OCI-LY3 (cell line): ENCODE results near the gene CYP27A1.

Source experiments
- H2AFZ ChIP-seq: fragments of 200-600, 300-600 bp; shearing (Covaris generic); 2 replicates; pipeline ENCODE4 v1.6.0; 2014; ENCODE audit warnings: antibody characterized with exemption, low read depth, low read length
- H3K27ac ChIP-seq: fragments of 200-600, 300-600 bp; sonication (generic); 2 replicates; pipeline ENCODE4 v1.5.1; 2014; ENCODE audit warnings: mild to moderate bottlenecking, low read length, moderate library complexity, mixed read lengths
- H3K27me3 ChIP-seq: fragments of 200-600, 300-600 bp; sonication (generic); 2 replicates; pipeline ENCODE4 v1.6.1; 2014; ENCODE audit warnings: low read depth, low read length, mixed read lengths
- H3K36me3 ChIP-seq: fragments of 200-600, 300-600 bp; sonication (generic); replicated peaks from 2 replicates; pipeline ENCODE3; 2014; ENCODE audit warnings: low read depth, low read length, mixed read lengths
- H3K4me1 ChIP-seq: fragments of 300-600, 200-600 bp; sonication (generic); 2 replicates; pipeline ENCODE4 v1.6.1; 2014; ENCODE audit warnings: low read length, mixed read lengths
- H3K4me2 ChIP-seq: fragments of 200-600, 300-600 bp; sonication (generic); 2 replicates; pipeline ENCODE4 v1.6.1; 2014; ENCODE audit warnings: low read length, mixed read lengths
- H3K4me3 ChIP-seq: fragments of 300-600, 200-600 bp; sonication (generic); 2 replicates; pipeline ENCODE4 v1.5.1; 2014; ENCODE audit warnings: antibody characterized with exemption, mild to moderate bottlenecking, low read length, moderate library complexity
- H3K79me2 ChIP-seq: fragments of 300-600, 200-600 bp; shearing (Covaris generic); 2 replicates; pipeline ENCODE4 v1.6.1; 2014; ENCODE audit warnings: mild to moderate bottlenecking, low read length, mixed read lengths
- H3K9ac ChIP-seq: fragments of 300-600, 200-600 bp; shearing (Covaris generic); 2 replicates; pipeline ENCODE4 v1.6.0; 2014; ENCODE audit warnings: mild to moderate bottlenecking, low read length, moderate library complexity
- H3K9me3 ChIP-seq: fragments of 200-600, 300-600 bp; shearing (Covaris generic); 2 replicates; pipeline ENCODE4 v1.6.1; 2014; ENCODE audit warnings: low read length, mixed read lengths; ENCODE audit not compliant: insufficient read depth
- H4K20me1 ChIP-seq: fragments of 200-600, 300-600 bp; sonication (generic); 2 replicates; pipeline ENCODE4 v1.6.1; 2016; ENCODE audit warnings: low read length, mixed read lengths; ENCODE audit not compliant: insufficient read depth
- CTCF ChIP-seq: fragments of 200-600, 300-600 bp; sonication (generic); IDR thresholded peaks from 2 replicates; pipeline ENCODE4 v1.5.1; 2014; ENCODE audit warnings: antibody characterized with exemption, low read length, low read depth
- EZH2phosphoT487 ChIP-seq: fragments of 200-600 bp; shearing (Covaris generic); IDR thresholded peaks from 2 replicates; pipeline ENCODE4 v1.6.1; 2018; ENCODE audit warnings: antibody characterized with exemption, mixed run types, low read depth

The CYP27A1 gene

DNA sequence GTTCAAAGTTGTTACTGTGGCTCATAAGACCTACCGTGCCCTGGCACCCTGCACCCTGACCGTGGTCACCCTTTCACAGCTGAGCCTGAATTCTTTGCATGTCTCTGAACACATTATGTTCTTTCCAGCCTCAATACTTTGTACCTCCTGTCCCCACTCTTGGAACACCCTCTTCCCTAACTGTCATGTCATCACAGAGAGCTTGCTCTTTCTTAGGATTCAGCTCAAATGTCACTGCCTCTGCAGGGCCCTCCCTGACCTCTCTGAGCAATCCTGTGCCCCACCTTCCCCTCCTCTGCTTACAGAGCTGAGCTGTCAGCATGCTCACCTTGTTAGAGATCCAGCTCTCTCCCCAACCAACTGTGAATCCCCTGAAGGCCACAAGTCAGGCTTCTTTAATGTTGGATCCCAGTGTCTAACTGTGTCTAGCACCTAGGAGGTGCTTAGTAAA is 34.6 kb downstream of the CYP27A1 start:
- Histone ChIP-seq H3K27ac (no peak overlapping the region), H3K36me3 (no peaks in the 10 kb centered on the region), H4K20me1 (no peaks in the 10 kb centered on the region), H3K9ac (no peak overlapping the region), H3K79me2 (no peaks in the 10 kb centered on the region), H3K27me3 (no peaks in the 10 kb centered on the region), H3K4me1 (0 out of 2 replicates have a peak, but pooled peaks cover 4% of the 10 kb centered on the region), H2AFZ (no peak overlapping the region), H3K4me2 (no peak overlapping the region), H3K4me3 (no peak overlapping the region), H3K9me3 (no peaks in the 10 kb centered on the region)
- TF ChIP-seq EZH2phosphoT487 (no peak), CTCF (no peak)

GRCh38 chr2:218819093-218819492 is 37.1 kb downstream of the CYP27A1 start:
- no peaks in the 10 kb centered on the region for H4K20me1 ChIP-seq

GRCh38 chr2:218820746-218821369 is 38.9 kb downstream of the CYP27A1 start:
- TF ChIP-seq CTCF (no peak), EZH2phosphoT487 (no peak)
- Histone ChIP-seq H3K79me2 (no peaks in the 10 kb centered on the region), H2AFZ (no peak overlapping the region), H3K4me1 (0 out of 2 replicates have a peak, but pooled peaks cover 4% of the 10 kb centered on the region), H3K4me3 (no peak overlapping the region), H3K9ac (no peak overlapping the region), H3K27ac (no peak overlapping the region), H4K20me1 (no peaks in the 10 kb centered on the region), H3K9me3 (no peaks in the 10 kb centered on the region), H3K36me3 (no peaks in the 10 kb centered on the region), H3K27me3 (no peaks in the 10 kb centered on the region), H3K4me2 (no peak overlapping the region)

More at GRCh38 chr2:218819093-218819492, 37.1 kb downstream of the CYP27A1 start:
- Histone ChIP-seq H3K27ac (no peak overlapping the region), H3K4me3 (no peak overlapping the region), H3K9ac (no peak overlapping the region), H3K79me2 (no peaks in the 10 kb centered on the region), H3K36me3 (no peaks in the 10 kb centered on the region), H3K4me1 (0 out of 2 replicates have a peak, but pooled peaks cover 4% of the 10 kb centered on the region), H3K4me2 (no peak overlapping the region), H2AFZ (no peak overlapping the region), H3K27me3 (no peaks in the 10 kb centered on the region), H3K9me3 (no peaks in the 10 kb centered on the region)
- TF ChIP-seq CTCF: no peak
- no peak for TF ChIP-seq EZH2phosphoT487

DNA sequence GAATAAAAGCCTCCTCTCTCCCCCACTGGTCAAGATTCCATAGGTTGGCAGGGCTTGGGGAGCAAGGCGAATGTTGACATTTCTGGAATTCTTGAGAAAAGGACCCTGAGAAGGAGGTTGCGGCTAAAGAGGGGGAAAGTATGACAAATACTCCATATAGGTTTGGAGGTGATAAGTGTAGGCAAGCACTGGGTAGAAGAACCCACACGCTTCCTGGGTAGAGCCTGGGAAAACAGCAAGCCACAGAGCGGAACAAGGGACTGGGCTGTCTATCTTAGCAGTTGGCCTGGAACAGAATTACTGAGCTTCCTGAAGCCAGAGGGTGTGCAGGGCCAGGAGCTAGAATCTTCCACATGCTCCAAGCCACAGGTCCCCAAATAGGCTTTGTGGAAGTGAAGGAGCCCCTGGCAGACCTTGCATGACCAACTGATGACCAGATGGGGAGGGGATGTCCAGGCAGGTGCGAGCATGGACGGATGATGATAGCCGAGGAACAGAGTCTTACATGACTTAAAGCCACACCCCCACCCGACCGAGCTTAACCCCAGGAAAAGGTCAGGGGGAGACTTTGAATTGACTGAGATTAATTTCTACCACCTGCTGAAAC is 39.8 kb downstream of the CYP27A1 start:
- Histone ChIP-seq H3K4me2 (no peak overlapping the region), H2AFZ (no peak overlapping the region), H3K4me3 (no peak overlapping the region), H3K79me2 (no peaks in the 10 kb centered on the region), H3K27ac (no peak overlapping the region), H3K9ac (no peak overlapping the region), H3K36me3 (no peaks in the 10 kb centered on the region), H3K4me1 (peaks cover 7% of the 10 kb centered on the region; the same call in 1 of the 2 replicates), H3K9me3 (no peaks in the 10 kb centered on the region), H4K20me1 (no peaks in the 10 kb centered on the region), H3K27me3 (no peaks in the 10 kb centered on the region)
- TF ChIP-seq CTCF: no peak
- no peak for TF ChIP-seq EZH2phosphoT487
